HG03108 (cell line): ENCODE measurements around the gene DCUN1D4.

Experiments used
- ATAC-seq: cut with Tn5 transposase; IDR thresholded peaks from one replicate; pipeline ENCODE4 v1.9.1; 2021; ENCODE audit warnings: moderate library complexity; ENCODE audit not compliant: unreplicated experiment

DCUN1D4 gene

GRCh38 chr4:51842554-51843308 is at the start of gene DCUN1D4:
DCUN1D4 (plus strand) TSS chr4:51843153; CDS start chr4:51843243, 90 bp downstream.
- peak; percentile 93 for ATAC-seq

DNA sequence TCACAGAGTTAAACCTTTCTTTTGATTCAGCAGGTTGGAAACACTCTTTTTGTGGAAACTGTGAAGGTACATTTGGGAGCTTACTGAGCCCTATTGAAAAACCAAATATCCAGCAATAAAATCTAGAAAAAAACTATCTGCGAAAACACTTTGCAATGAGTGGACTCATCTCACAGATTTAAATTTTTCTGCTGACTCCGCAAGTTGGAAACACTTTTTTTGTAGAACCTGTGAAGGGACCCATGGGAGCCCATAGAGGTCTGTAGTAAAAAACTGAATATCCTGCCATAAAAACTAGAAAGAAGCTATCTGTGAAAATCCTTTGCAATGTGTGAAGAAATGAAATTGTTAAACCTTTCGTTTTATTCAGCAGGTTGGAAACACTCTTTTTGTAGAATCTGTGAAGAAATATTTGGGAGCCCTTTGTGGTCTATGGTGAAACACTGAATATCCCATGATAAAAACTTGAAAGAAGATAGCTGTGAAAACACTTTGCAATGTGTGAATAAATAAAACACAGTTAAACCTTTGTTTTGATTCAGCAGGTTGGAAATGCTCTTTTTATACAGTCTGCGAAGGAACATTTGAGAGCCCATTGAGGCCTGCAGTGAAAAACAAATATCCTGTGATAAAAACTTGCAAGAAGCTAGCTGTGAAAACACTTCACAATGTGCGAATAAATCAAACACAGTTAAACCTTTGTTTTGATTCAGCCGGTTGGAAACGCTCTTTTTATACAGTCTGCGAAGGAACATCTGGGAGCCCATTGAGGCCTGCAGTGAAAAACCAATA is 22.3 kb upstream of the DCUN1D4 start:
- no peak for ATAC-seq

DNA sequence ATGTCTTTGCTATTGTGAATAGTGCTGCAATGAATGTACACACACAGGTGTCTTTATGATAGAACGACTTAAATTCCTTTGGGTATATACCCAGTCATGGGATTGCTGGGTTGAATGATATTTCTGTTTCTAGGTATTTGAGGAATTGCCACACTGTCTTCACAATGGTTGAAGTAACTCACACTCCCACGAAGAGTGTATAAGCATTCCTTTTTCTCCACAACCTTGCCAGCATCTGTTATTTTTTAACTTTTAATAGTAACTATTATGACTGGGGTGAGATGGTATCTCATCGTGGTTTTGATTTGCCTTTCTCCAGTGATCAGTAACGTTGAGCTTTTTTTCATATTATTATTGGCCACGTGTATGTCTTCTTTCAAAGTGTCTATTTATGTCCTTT is 17.6 kb upstream of the DCUN1D4 start:
- ATAC-seq = no peak

DNA sequence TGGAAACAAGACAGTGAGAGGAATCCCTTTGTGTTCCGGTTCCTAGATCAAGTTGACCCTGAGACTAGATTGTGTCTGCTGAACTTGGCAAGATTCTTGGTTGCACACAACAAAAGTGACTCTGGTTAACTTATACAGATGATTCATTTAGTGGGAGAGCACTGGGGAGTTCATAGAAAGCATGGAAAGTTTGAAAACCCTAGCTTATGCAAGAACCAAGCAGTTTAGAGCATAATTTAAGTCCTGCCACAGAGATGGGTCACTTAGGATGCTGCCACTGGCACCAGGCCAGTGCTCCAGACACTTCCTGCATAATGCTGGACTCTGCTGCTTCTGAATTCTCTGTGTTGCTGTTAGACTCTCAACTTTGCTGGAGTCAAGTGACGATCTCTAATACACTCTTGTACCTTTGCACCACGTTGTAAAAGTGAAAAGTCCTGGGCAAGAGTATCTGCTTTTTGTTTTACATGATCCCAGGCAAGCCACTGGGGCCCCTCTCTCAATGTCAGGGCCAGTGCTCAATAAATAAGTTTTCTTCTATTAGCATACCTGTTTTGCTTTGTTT is 12.7 kb upstream of the DCUN1D4 start:
- ATAC-seq = no peak

- ATAC-seq = no peak
Measured at GRCh38 chr4:51831133-51831532, 11.8 kb upstream of the DCUN1D4 start.

DNA sequence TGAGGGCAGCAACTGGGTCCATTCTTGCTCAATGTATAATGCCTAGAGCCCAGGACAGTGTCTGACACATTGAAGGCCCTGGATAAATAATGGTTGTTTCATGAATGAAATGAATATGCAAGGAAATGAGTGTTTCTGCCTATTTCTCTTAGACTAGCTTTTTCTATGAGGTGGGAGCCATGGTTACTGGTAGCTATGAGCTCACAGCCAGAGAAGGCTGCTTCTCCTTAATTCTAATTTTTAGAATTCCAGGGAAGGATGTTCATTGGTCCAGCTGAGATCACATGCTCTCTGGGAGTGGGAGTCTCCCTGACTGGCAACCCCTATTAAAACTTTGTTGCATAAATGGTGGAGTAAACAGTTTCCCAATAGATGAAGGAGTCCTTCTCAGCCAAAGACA is 9.7 kb upstream of the DCUN1D4 start:
- no peak for ATAC-seq

GRCh38 chr4:51835079-51835478 is 7.9 kb upstream of the DCUN1D4 start:
- no peak for ATAC-seq

DNA sequence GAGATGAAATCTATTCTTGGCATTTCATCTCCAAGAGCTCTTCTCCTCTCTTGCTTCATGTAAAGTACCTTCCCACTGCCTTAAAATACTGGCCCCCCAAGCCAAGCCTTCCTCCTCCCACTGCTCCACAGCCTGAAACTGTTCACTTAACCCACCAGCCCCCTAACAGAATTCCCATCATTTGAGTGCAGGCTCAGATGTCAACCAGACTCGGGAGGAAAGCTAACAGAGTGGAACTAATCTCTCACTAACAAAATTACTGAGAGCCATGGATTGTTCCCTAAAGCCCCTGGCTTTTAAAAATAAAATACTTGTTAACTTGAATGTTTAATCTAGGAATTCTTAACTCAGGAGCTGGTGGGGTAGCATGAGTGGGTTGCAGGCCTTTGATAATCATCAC is 7.1 kb upstream of the DCUN1D4 start:
- no peak for ATAC-seq

DNA sequence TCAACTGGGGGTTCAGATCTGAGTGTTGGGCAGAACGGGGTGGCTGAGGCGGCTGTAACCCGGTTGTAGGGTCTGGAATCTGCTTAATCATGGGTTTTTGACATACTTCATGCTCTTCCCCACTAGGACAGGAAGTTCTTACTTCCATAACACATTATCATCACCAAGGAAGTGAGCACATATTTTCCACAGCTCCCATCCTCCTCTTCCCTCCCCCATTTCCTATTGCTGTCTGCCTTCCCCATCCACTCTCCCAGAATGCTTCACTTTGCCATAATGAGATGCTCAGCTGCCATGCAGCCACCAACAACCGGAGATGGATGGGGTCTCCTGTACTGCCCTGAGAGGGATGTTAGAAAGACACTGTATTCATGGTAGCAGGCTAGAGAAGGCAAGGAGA is 6.4 kb upstream of the DCUN1D4 start:
- ATAC-seq = no peak

GRCh38 chr4:51840781-51841180 is 2.2 kb upstream of the DCUN1D4 start:
- no peak for ATAC-seq

GRCh38 chr4:51842167-51842553 is 793 bp upstream of the DCUN1D4 start:
- ATAC-seq = no peak

DNA sequence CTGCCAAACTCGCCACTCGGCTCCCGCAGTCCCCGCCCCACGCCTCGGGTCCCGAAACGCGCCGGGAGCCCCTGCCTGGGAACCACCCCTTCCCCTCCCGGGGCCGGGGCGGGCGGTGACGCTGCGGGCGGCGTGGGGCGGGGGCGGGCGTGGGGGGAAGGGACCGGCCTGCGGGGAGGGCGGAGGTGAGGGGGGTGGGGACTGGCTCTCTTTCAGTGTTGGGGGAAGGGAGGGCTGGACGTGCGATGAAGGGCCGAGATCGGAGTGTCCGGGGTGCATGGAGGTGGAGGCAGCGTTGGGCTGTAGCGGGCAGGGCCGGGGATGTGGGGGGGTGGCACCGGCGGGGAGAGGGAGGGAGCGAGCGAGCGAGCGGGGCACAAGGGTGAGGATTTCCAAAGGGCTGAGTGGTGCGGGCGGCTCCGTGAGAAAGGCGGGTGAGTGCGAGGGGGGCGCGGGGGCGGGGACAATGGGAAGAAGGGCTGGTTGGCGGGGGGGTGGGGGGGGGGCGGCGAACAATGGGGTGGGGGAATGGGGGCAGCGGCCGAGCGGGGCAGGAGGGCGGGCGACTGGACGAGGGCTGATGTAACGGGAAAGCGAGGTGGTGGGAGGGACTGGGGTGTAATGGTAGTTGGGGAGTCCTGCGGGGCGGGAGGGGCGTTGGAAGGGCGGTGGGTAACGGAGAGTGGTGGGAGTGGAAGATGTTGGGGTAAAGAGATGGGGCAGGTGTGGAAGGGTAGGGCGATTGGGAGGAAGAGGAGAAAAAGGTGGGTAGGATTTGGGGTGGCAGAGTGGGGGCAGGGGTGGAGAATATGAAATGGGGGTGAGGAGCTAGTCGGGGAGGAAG is 578 bp downstream of the DCUN1D4 start:
- peak; percentile 16 for ATAC-seq

- peak; percentile 41 for ATAC-seq
Measured at GRCh38 chr4:51844153-51845054, 1.5 kb downstream of the DCUN1D4 start.

- ATAC-seq = no peak
Measured at GRCh38 chr4:51845055-51845426, 2.1 kb downstream of the DCUN1D4 start.

DNA sequence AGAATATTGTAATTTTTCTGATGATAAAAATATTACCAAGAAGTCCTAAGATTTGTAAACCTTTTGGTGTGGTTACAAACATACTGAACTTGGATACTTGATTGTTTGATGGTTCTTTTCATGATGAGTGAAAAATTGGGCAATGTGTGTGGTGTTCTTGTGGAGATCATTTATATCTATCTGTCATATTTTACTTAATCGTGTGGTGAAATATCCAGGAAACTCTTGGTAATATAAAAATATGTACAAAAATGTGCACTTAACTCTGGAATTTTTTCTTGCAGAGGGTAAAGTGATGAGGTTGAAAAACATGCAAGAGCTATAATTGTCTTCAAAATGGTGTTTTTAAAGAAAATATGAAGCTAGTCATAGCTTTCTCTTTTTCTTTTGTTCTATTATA is 2.8 kb downstream of the DCUN1D4 start:
- no peak for ATAC-seq

GRCh38 chr4:51849430-51849829 is 6.5 kb downstream of the DCUN1D4 start:
- no peak for ATAC-seq

- ATAC-seq = no peak
Measured at GRCh38 chr4:51850294-51850693, 7.3 kb downstream of the DCUN1D4 start.

GRCh38 chr4:51851090-51851936 is 8.4 kb downstream of the DCUN1D4 start:
- ATAC-seq = no peak

GRCh38 chr4:51851937-51852290 is 9.0 kb downstream of the DCUN1D4 start:
- no peak for ATAC-seq
